GM19035 (cell line): ENCODE data around the gene CRELD2.

Experiments
- ATAC-seq: cut with Tn5 transposase; IDR thresholded peaks from one replicate; pipeline ENCODE4 v1.9.1; 2021; ENCODE audit not compliant: unreplicated experiment

Gene CRELD2

DNA sequence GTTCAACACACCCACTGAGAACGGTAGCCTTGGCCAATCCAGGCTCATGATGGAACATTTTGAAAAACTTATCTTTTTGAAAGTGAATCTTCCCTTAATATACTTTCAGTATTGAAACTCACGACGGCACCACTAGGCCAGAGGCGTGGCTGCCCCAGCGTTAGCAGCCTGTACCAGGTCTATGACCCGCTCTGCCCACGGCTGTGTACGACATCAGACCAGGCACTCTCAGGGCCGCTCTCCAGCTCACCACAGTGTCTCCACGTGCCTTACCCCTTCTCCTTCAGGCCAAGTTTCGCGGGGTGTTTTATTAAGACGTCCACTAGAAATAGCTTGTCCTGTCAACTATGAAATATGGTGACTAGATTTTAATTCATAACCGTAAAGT lies 31.4 kb upstream of the CRELD2 start:
- no peak for ATAC-seq

DNA sequence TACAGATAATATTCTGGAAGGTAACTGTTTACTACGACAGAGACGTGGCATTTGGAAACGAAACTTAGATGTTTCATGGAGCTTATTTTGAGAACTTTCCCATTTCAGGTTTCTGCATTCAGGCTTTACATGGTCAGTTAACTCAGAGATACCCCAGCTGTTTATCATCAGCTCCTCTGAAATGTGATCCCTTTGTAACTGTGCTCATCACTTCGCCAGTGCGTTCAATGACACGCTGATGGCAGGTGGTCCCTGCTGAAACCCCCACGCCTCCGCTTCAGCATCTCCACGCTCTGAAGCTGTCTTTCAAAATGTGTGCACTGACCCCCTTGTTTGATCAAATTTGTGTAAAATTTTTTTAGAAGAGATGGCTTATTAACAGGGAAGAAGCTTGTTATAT lies 30.7 kb upstream of the CRELD2 start:
- ATAC-seq = no peak

DNA sequence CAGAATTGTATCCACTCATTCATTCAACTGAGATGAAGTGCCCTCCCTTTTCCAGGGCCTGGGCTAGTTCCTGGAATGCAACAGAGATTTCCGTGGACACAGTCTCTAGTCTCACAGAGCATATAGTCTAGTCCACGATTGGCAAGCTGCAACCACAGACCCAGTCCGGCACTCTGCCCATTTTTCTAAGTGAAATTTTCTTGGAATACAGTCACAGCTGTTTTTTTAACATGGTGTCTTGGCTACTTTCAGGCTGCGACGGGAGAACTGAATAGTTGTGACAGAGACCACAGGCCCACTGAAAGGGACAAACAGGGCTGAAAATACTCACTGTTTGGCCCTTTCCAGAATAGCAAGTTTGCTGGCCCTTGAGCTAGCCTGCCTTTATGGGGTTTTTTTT lies 29.4 kb upstream of the CRELD2 start:
- no peak for ATAC-seq

DNA sequence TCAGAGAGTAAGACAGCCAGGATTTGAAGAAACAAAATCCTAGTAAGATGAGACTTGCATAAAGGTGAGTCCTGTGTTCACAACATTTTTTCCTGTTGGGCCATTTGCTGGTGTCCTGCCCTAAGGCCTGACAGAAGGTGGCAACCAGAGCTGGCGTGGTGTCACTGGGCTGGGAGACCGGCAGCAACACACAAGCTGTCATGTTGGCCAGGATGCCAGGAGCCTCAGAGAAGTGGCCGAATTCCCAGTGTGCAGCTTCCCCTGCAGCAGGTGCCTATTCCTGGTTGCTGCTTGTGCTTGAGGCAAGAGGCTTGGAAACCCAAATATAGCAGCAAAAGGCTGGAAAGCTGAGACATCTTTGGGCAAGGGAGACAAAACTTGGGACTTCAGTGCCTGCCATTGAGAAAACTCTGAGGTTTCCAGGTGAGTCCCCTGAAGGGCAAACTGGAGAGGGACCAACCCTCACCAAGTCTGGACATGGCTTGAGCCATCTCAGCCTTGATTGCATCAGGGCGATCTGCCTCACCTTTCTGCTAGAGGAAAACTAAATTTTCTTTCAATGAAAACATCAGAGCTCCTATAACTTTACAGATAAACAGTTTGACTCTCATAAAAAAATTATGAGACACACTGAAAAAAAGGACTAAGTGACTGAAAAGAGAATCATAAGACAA lies 26.1 kb upstream of the CRELD2 start:
- no peak for ATAC-seq

DNA sequence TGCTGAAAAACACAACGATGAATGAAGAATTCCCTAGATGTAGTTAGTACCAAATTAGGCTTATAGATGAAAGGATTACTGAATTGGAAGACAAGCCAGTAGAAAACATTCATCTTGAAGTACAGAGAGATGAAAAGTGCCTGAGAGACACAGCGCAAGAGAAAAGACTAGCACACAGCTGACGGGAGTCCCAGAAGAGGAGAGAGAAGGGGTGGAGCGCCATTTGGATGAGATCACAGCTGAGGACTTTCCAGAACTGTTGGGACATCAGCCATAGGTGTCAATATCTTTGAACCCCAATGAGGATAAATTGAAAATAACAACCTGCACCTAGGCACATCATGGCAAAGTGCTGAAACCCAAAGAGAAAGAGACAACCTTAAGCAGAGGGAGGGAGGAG lies 25.4 kb upstream of the CRELD2 start:
- no peak for ATAC-seq

DNA sequence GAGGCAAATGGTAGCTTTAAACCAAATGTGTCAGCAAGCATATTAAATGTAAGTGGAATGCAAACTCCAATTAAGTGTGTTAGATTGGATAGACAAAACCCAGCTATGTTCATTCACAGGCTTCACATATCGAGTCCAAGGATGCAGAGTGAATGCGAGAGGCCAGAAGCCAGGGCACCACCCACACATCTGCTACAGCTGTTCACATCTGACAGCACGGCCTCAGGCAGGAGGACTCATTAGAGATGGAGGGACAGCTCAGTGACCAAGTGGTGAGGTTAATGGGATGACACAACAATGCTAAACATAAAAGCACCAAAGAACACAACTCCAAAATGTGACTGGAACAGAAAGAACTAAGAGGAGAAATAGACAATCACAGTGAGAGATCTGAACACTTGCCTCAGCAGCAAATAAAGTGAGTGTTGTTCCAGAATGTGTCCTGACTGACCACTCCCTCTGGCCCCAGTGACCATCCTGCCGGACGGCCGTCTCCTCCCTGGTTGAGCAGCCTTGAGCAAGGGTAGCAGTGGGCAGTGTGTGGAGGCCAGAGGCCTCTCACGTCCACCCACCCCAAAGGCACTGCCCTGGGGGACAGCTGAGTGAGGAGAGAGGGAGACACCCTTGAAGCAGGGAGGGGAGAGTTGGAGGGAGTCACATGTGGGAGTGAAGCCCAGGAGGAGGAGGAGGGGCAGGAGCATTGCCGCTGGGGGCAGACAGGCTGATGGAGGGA lies 23.9 kb upstream of the CRELD2 start:
- ATAC-seq = no peak

DNA sequence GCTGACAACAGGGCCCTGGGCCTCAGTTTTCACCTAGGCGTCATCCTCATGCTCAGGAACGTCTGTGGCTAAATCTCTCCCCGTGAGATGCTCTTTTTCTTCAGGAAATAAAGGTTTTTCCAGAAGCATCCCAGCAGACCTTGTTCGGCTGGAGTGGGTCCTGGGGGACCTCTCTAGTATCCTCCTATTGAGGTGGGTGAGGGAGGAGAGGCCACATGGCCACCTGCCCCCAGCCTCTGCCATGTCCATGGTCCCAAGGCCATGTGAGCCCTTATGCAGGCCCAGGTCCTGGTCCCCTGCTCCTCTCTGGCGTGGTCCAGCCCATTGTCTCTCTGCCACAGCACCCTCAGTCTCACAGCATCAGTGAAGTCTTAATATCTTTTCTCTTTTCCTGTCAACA lies 22.2 kb upstream of the CRELD2 start:
- no peak for ATAC-seq

DNA sequence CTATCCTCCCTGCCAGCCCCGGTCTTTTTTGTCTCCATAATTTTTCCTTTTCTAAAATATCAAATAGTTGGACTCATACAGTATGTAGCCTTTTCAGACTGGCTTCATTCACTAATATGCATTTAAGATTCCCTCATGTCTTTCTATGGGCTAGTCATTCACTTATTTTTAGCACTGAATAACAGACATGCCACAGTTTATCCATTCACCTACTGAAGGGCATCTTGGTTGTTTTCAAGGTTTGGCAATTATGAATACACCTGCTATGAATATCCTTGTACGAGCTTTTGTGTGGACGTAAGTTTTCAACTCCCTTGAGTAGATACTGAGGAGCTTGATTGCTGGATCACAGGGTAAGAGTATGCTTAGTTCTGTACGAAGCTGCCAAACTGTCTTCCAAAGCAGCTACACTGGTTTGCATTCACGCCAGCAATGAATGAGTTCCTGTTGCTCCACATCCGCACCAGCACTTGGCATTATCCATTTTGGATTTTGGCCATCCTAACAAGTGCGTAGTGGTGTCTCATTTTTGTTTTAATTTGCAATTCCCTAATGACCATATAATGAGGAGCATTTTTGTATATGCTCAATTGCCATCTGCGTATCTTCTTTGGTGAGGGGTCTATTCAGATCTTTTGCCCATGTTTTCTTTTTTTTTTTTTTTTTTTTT lies 21.3 kb upstream of the CRELD2 start:
- no peak for ATAC-seq

DNA sequence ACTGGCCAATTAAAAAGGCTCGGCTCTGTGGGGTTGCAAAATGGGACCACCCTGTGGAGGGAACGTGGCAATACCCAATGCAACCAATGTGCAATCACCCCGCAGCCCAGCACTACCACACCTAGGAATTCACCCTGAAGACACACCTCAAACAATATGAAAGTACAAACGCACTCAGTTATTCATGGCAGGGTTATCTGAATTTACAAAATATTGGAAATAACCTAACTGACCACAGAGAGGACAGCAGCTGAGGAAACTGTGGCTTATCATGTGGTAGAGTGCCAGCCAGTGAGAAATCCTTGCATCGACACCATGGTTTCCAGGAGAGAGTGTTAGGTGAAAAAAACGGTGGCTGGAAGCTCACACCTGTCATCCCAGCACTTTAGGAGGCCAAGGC lies 18.9 kb upstream of the CRELD2 start:
- no peak for ATAC-seq

DNA sequence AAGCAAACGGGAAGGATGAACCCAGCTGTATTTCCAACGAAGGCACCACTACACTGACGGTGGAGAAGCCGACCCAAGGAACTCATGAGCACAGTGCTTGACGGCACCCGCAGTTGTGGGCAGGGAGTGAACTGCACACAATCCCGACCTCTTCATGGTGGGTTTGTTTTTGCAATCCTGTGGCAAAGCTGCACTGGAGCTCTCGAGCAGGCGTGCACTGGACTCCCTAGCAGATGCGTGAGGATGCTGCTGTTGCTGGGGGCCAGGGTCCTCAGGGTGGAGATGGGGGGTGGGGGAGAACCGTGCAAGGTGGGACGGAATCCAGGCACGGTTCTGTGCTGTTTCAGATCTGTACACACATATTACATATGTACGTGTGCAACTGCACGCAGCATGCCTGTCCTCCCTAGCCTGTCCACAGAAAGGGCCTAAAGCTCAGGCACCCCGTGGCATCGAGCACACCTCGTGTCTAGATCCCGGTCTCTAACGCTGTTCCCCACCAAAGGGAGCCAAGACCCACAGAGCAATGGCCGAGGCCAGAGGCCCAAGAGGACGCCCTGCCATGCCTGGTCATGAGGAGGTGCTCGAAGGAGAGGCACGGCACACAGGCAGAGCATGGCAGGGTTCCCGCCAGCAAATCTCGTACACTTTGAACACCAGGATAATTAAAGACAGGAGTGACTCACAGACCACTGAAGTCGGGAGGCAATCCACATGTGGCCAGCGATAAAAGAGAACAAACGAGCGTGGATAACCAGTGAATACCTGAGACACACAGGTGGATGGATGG lies 17.8 kb upstream of the CRELD2 start:
- no peak for ATAC-seq

DNA sequence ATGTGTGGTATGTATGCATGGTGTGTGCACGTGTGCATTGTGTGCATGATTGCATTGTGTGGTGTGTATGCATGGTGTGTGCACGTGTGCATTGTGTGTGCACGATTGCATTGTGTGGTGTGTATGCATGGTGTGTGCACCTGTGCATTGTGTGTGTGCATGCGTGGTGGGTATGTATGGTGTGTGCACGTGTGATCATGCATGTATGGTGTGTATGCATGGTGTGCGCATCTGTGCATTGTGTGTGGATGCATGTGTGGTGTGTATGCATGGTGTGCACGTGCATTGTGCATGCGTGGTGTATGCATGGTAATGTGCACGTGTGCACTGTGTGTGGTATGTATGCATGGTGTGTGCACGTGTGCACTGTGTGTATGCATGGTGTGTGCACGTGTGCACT lies 17.0 kb upstream of the CRELD2 start:
- ATAC-seq = no peak

DNA sequence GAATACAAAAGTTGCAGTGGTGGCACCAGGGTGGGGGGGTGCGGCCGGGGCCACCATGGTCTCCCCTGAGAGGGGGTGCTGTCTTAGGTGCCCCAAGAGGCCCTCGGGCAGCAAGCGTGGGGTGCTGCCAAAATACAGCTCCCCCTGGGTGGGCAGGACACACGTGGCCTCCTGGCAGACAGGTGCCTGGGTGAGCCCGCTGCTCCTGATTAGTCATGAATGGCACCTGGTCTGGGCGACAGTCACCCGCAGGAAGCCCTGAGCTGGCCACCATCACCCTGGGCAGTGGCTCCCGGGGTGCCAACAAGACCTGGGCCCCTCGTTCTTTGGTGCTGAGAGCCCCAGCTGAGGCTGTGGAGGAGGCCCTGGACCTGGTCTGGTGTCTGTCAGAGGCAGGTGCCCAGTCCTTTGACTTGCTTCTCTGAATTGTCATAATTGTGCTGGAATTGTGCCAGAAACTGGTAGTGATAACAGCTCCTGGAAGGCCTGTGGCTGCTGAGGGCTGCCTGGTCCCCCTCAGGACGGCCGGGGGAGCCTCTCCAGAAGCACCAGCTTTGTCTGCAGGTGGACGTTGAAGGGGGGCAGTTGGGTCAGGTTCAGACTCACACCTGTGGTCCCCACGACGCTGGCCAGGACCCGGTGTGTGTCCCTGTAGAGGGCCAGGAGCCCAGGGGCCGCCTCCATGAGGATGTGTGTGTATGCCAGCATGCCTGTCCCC lies 15.0 kb upstream of the CRELD2 start:
- no peak for ATAC-seq

DNA sequence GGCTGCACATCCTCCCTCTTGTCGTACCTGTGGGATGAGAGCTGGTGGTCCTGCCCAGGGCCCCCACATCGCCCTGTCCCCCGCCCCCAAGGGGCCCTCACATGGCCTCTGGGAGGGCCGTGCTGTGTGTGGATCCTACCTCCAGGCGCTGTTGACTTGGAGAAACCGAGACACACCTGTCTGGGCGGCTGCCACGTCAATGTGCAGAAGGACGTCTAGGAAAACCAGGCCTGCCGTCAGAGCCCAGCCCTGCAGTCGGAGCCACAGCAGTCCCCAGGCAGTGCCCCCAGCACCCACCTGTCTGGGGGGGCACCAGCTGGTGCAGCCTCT lies 14.4 kb upstream of the CRELD2 start:
- no peak for ATAC-seq

DNA sequence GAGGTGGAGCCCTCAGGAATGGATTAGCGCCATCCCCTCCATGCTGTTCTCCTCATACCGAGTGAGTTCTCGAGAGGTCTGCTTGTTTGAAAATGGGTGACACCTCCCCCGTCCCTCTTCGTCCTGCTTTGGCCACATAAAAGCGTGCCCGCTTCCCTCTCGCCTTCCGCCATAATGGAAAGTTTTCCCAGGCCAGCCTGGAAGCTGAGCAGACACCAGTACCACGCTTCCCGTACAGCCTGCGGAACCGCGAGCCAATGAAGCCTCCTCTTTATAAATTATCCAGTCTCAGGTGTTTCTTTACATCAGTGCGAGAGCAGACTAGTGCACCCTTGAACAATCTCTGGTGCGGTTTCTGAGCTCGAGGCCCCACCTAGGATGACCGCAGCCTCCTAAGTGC lies 13.0 kb upstream of the CRELD2 start:
- no peak for ATAC-seq

DNA sequence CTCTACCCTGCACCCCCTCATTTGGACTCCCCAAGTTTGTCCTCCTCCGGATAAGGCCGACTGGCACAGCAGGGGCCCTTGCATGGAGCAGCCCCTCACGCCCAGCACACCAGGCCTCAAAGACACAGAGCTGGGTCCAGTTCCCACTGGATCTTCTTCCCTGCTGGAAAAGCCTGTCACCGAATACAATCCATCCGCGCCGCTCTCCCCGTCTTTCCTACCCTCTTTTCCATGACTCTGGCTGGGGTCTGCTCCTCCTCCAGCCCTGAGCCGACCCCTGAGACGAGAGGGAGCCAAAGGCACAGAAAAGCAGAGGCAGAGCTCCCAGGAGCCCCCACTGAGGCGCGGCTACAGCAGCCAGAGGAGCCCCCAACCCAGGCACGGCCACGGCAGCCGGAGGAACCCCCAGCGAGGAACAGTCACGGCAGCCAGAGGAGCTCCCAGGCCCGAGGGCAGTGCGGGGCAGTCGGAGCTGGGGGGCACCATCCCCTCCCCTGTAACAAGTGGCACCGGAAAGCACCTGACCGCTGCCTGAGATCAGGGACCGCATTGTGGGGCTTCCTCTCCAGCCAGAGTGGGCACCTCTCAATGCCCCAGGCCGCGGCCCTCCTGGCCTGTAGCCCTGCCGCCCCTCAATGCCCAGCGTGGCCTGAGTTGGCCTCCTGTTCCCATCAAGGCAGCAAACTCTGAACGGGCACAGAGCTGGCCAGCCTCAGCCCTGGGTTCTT lies 12.2 kb upstream of the CRELD2 start:
- ATAC-seq = no peak

DNA sequence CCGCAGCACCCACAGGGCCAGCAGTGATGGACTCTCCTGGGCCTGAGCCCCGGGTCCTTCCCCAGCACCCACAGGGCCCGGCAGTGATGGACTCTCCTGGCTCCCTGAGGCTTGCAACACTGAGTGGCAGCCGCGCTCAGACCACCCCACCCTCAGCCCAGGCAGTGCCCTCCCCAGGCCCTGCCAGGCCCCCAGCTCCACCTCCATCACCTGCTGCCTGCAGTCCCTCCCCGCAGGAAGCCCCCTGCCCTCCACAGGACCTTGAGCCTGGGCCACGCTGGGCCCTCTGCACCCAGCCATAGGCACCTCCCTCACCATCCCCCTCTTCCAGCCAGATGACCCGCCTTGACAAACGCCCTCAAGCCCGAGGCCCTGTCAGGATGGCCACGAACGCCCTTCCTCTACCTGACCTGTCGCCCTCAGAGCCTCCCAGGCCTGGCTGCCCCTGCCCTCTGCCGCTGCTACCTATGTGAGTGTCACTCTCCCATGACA lies 11.6 kb upstream of the CRELD2 start:
- no peak for ATAC-seq

DNA sequence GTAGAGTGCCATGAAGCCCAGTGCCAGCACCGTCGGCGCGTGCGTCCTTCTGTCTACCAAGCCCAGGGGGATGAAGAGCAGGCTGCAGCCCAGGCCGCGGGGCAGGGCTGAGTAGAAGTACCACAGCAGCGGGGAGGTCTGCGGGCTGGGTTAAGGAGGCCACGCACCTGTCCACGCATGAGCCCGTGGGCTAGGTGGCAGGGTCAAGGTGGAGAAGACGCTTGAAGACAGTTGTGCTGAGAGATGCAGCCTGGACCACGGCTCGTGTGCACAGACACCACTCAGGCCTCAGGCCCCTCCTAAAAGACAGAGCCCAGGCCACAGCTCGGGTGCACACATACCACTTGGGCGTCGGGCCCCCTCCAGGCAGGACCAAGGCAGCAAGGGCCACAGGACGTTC lies 10.6 kb upstream of the CRELD2 start:
- no peak for ATAC-seq

DNA sequence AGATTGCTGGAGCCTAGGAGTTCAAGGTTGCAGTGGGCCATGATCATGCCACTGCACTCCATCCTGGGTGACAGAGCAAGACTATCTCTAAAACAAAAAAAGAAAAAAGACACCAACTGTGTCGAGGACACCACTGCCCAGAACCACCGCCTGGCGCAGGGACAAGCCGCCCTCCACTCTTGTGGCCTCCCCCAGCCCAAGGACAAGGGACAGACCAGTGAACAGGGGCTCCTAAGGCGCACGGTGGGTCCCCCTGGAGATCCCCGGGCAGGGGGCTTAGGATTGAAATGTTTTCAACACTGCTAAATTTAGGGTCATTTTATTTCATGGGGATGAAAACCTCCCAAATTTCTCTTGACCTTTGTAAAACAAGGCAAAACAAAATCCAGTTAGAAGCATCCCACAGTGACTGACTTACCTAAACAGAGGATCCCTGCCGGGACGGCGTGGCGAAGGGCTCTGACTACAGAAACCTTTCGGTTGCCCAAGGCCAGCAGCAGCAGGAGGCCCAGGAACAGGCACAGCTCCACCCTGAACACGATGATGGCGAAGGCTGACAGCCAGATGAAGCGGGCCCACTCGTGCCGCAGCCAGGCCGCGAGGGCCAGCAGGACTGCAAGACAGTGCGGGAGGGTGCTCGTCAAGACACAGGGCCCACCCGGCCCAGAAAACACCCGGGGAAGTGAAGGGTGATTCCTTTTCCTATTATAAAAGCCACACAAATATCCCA lies 8.8 kb upstream of the CRELD2 start:
- no peak for ATAC-seq
